Lower leg skin (tissue), 3 donors: Measurements from ENCODE around the gene LHFPL2.

Source experiments
- POLR2A ChIP-seq, 2 donors: fragments of 450-650 bp; IDR thresholded peaks; one replicate each; pipeline ENCODE4 v1.6.1; 2016 to 2017; ENCODE audit warnings: antibody characterized with exemption in 2 of 2, mild to moderate bottlenecking in 1 of 2, moderate library complexity in 1 of 2
- TF ChIP-seq, protein P1 (sequence below), 3 donors: fragments of 450-650 bp; IDR thresholded peaks; one replicate each; pipeline ENCODE4 v1.5.1; 2016; ENCODE audit warnings: antibody characterized with exemption in 3 of 3, mild to moderate bottlenecking in 3 of 3, moderate library complexity in 2 of 3

DNA sequence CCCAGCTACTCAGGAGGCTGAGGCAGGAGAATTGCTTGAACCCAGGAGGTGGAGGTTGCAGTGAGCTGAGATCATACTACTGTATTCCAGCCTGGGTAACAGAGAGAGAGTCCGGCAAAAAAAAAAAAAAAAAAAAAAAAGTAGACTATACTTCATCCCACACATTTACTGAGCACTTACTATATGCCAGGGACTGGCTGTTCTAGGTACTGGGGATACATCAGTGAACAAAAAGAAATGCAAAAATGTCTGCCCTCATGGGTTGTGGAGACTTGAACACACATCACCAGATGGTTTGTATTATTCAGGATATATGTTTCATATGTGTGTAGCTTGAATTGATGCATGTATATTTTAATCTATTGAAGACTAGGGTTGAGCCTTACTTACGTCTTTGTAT lies 2.9 kb upstream of the LHFPL2 start:
- TF ChIP-seq, protein P1, sequence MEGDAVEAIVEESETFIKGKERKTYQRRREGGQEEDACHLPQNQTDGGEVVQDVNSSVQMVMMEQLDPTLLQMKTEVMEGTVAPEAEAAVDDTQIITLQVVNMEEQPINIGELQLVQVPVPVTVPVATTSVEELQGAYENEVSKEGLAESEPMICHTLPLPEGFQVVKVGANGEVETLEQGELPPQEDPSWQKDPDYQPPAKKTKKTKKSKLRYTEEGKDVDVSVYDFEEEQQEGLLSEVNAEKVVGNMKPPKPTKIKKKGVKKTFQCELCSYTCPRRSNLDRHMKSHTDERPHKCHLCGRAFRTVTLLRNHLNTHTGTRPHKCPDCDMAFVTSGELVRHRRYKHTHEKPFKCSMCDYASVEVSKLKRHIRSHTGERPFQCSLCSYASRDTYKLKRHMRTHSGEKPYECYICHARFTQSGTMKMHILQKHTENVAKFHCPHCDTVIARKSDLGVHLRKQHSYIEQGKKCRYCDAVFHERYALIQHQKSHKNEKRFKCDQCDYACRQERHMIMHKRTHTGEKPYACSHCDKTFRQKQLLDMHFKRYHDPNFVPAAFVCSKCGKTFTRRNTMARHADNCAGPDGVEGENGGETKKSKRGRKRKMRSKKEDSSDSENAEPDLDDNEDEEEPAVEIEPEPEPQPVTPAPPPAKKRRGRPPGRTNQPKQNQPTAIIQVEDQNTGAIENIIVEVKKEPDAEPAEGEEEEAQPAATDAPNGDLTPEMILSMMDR (IDR thresholded peaks at IDR 0.05) = no peak
- no peak for TF ChIP-seq POLR2A (IDR thresholded peaks at IDR 0.05)
